K562 (cell line): ENCODE results near the gene SIMC1. TPM values are rescaled to one million over a fixed set of nuclear protein-coding genes. Genes with fewer than 3 reads are reported as not detected.
A peak's percentile ranks its signal among the peaks of the same experiment; 100 is the strongest.

Experiments used
- AFF4 ChIP-seq: sonication (generic); formaldehyde crosslinking; IDR thresholded peaks from 2 replicates; pipeline ENCODE4 v1.8.0; 2023; ENCODE audit warnings: mild to moderate bottlenecking, missing genetic modification reagents
- FOXK1 ChIP-seq: sonication (generic); formaldehyde crosslinking; IDR thresholded peaks from 2 replicates; pipeline ENCODE4 v1.8.0; 2022; ENCODE audit warnings: missing genetic modification reagents, mild to moderate bottlenecking, borderline replicate concordance
- FOXM1 ChIP-seq, 2 experiments: fragments of 450-650 bp in 1 of 2; sonication (generic) in 1 of 2; formaldehyde crosslinking in 1 of 2; IDR thresholded peaks; 2 replicates each; pipeline versions ENCODE4 v1.6.1 to v1.9.0; 2017 to 2022; ENCODE audit warnings: low read depth in 2 of 2, mild to moderate bottlenecking in 2 of 2, missing genetic modification reagents in 1 of 2, moderate library complexity in 1 of 2
- MGA ChIP-seq: fragments of 450-650 bp; IDR thresholded peaks from 2 replicates; pipeline ENCODE4 v1.6.1; 2016; ENCODE audit warnings: mild to moderate bottlenecking, moderate library complexity
- PHF20 ChIP-seq: fragments of 450-650 bp; IDR thresholded peaks from 2 replicates; pipeline ENCODE4 v1.6.1; 2018; ENCODE audit not compliant: partially characterized antibody
- RFX1 ChIP-seq: fragments of 450-650 bp; IDR thresholded peaks from 2 replicates; pipeline ENCODE4 v1.6.1; 2016; ENCODE audit warnings: mild to moderate bottlenecking, moderate library complexity
- SMAD4 ChIP-seq: fragments of 250-450 bp; sonication (Bioruptor Pico); conservative IDR thresholded peaks from 2 replicates; pipeline ENCODE4 v1.8.0; 2021; ENCODE audit warnings: inconsistent platforms, mild to moderate bottlenecking, moderate library complexity
- SUPT5H ChIP-seq: fragments of 450-650 bp; IDR thresholded peaks from 2 replicates; pipeline ENCODE4 v1.6.1; 2016
- TCFL5 ChIP-seq: fragments of 250-450 bp; sonication (Bioruptor Pico); conservative IDR thresholded peaks from 2 replicates; pipeline ENCODE4 v1.6.1; 2021; ENCODE audit warnings: mild to moderate bottlenecking, moderate library complexity, matching md5 sums
- ZNF589 ChIP-seq: fragments of 200-800 bp; sonication (Bioruptor generic); IDR thresholded peaks from 2 replicates; pipeline ENCODE4 v1.6.1; 2016; ENCODE audit warnings: low read depth, missing genetic modification characterization, missing compliant biosample characterization
- polyA plus RNA-seq, 8 experiments: library from polyadenylated mRNA; depleted of rRNA in 4 of 8; stranded (reverse) in 5 of 8; unstranded in 3 of 8; fragments of >200 nt; fragmentation: Nextera tagmentation in 2 of 8; fragmentation: Illumina TruSeq in 1 of 8; extraction: Ambion mirVana in 2 of 8; extraction: Trizol in 1 of 8; gene quantifications; 2 replicates each; pipeline versions ENCODE4 v1.2.1 to v1.2.3, GENCODE V29; 2011 to 2014; ENCODE audit warnings: inconsistent platforms in 1 of 8, missing spikeins in 1 of 8
- total RNA-seq, 7 experiments: library from RNA; depleted of rRNA in 6 of 7; stranded (reverse); fragments of >200 nt in 6 of 7; fragmentation: Illumina TruSeq in 2 of 7; extraction: Trizol in 2 of 7; gene quantifications; 2 replicates each; pipeline versions ENCODE4 v1.2.1 to v1.2.3, GENCODE V29; 2011 to 2021; ENCODE audit warnings: low replicate concordance in 1 of 7

SIMC1 gene
- total and polyA plus RNA-seq, 9 of the 15 experiments (the other 6 are each of a cell fraction or from before 2014, with no cell fraction given): 7.2 to 36.3 (median 14.7) TPM

GRCh38 chr5:176389135-176390123 is 151.2 kb downstream of the SIMC1 start (continued):
- TF ChIP-seq FOXK1 (no peak), ZNF589 (CRISPR knock-in tag) (0 out of 2 replicates have a peak, but pooled peaks have one; percentile 40), MGA (peak; percentile 23; the same call in 1 of the 2 replicates), FOXM1 (IDR thresholded peaks at IDR 0.05; ENCODE audit: low read depth) (no peak), FOXM1 (CRISPR knock-in tag; IDR thresholded peaks at IDR 0.05; ENCODE audit: low read depth) (0 out of 2 replicates have a peak, but pooled peaks have one; percentile 2), SUPT5H (peak; percentile 82), PHF20 (peak; percentile 2), TCFL5 (CRISPR knock-in tag) (no peak), AFF4 (CRISPR knock-in tag) (no peak), SMAD4 (CRISPR knock-in tag) (0 out of 2 replicates have a peak, but pooled peaks have one; percentile 45), RFX1 (peak; percentile 35; the same call in 1 of the 2 replicates)
